Stomach (tissue), 9 donors: ENCODE measurements around the gene FLNC. TPM values are rescaled to one million over a fixed set of nuclear protein-coding genes. Genes with fewer than 3 reads are reported as not detected.
A peak's percentile ranks its signal among the peaks of the same experiment; 100 is the strongest.

Experiments
- DNase-seq, 2 donors: peaks; one replicate each; pipeline versions ENCODE4 v3.0.0 to v3.0.0-alpha.2; 2013 to 2019
- H3K27ac ChIP-seq, 5 donors: fragments of 200-600 bp in 4 of 5; sonication (generic) in 4 of 5; one replicate each; pipeline ENCODE4 v1.5.1; 2013 to 2019; ENCODE audit warnings: mild to moderate bottlenecking in 1 of 5, moderate library complexity in 1 of 5
- H3K27me3 ChIP-seq, 3 donors: fragments of 200-600 bp; sonication (generic); one replicate each; pipeline ENCODE4 v1.5.1; 2017 to 2019; ENCODE audit warnings: mixed run types in 1 of 3
- H3K36me3 ChIP-seq, 4 donors: fragments of 200-600 bp; sonication (generic); 1 replicate in 3 of 4; 2 replicates in 1 of 4; pipeline ENCODE4 v1.5.1; 2016 to 2019
- H3K4me1 ChIP-seq, 4 donors: fragments of 200-600 bp; sonication (generic); one replicate each; pipeline ENCODE4 v1.5.1; 2016 to 2019
- H3K4me3 ChIP-seq, 4 donors: fragments of 200-600 bp; sonication (generic) in 3 of 4; one replicate each; pipeline ENCODE4 v1.5.1; 2016 to 2019; ENCODE audit warnings: mild to moderate bottlenecking in 1 of 4
- H3K9me3 ChIP-seq, 4 donors: fragments of 200-600 bp; sonication (generic); one replicate each; pipeline ENCODE4 v1.5.1; 2016 to 2019
- CTCF ChIP-seq, 7 experiments: fragments of 450-650 bp in 4 of 7; fragments of 200-600 bp in 3 of 7; sonication (generic) in 3 of 7; IDR thresholded peaks; one replicate each; pipeline ENCODE4 v1.5.1; 2016 to 2019; ENCODE audit warnings: antibody characterized with exemption in 7 of 7, control low read depth in 2 of 7, mild to moderate bottlenecking in 1 of 7
- EP300 ChIP-seq: sonication (generic); formaldehyde crosslinking; IDR thresholded peaks from one replicate; pipeline ENCODE4 v1.6.1; 2017; ENCODE audit warnings: antibody characterized with exemption
- POLR2A ChIP-seq, 4 donors: fragments of 450-650 bp; IDR thresholded peaks; one replicate each; pipeline ENCODE4 v1.6.1; 2016; ENCODE audit warnings: antibody characterized with exemption in 4 of 4, control low read depth in 2 of 4, mild to moderate bottlenecking in 1 of 4, moderate library complexity in 1 of 4
- POLR2AphosphoS5 ChIP-seq, 3 donors: sonication (generic); formaldehyde crosslinking; IDR thresholded peaks; one replicate each; pipeline ENCODE4 v1.6.1; 2016; ENCODE audit warnings: antibody characterized with exemption in 3 of 3
- WGBS, 5 donors: extraction: QIAGEN DNeasy Blood & Tissue Kit in 3 of 5; methylation state at CpG; one replicate each; pipeline versions ENCODE4 v1.1.5 to v1.1.7; 2013 to 2018; 5-methylcytosine and 5-hydroxymethylcytosine counted together
- intact Hi-C: fragments of 100-400 bp; cut with DNase I; formaldehyde crosslinking; loops from one replicate; pipeline ENCODE4 v1.15.1; 2023; ENCODE audit warnings: low total_unique reads
- polyA plus RNA-seq, 3 donors: library from polyadenylated mRNA; stranded (reverse); fragments of 200-250 nt; gene quantifications; one replicate each; pipeline ENCODE4 v1.2.3, GENCODE V29; 2013
- total RNA-seq, 5 donors: library from RNA; depleted of rRNA; stranded (reverse); fragments of >200 nt; gene quantifications; one replicate each; pipeline versions ENCODE4 v1.1.0 to v1.2.3, GENCODE V29; 2014 to 2016
- donor health status: healthy with polysubstance abuse.
- donor health status: Bipolar disorder and iron deficiency.
- donor health status: healthy.

FLNC gene
- total and polyA plus RNA-seq, 8 donors = 1.9 to 184 (median 46.6) TPM

DNA sequence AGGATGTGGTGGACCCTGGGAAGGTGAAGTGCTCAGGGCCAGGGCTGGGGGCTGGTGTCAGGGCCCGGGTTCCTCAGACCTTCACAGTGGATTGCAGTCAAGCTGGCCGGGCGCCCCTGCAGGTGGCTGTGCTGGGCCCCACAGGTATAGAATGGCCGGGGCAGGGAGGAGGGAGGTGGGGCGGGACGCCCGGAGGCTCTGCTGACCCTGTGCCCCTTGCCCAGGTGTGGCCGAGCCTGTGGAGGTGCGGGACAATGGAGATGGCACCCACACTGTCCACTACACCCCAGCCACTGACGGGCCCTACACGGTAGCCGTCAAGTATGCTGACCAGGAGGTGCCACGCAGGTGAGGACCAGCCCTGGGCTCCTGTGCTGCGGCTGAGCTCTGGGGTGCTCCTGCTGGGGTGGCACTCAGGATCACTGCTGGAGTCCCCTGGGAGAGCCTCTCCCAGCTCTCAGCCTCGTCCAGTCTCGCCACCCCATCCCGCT is 17.6 kb downstream of the FLNC start:
- Histone ChIP-seq H3K36me3 (peaks cover 0 to 100% (median 78%) of the 10 kb centered on the region in 4 donors), H3K27me3 (no peaks in the 10 kb centered on the region), H3K4me3 (no peak overlapping the region), H3K4me1 (no peaks in the 10 kb centered on the region), H3K9me3 (no peaks in the 10 kb centered on the region), H3K27ac (no peak overlapping the region)
- TF ChIP-seq POLR2A (IDR thresholded peaks at IDR 0.05) (no peak), POLR2AphosphoS5 (IDR thresholded peaks at IDR 0.05) (no peak), CTCF (IDR thresholded peaks at IDR 0.05) (no peak), EP300 (no peak)
- 85 to 89% (median 87%) methylated on average over 9 to 17 of the region's 17 CpGs for WGBS, 5 donors
- intact Hi-C loops = no loop called here
- DNase-seq = no peak

- Histone ChIP-seq H3K9me3 (no peaks in the 10 kb centered on the region), H3K36me3 (peaks cover 0 to 100% (median 80%) of the 10 kb centered on the region in 4 donors), H3K4me3 (no peak overlapping the region), H3K27me3 (no peaks in the 10 kb centered on the region), H3K4me1 (no peaks in the 10 kb centered on the region), H3K27ac (no peak overlapping the region)
- TF ChIP-seq EP300 (no peak), CTCF (IDR thresholded peaks at IDR 0.05) (no peak), POLR2AphosphoS5 (IDR thresholded peaks at IDR 0.05) (peak in 1 of 3 donors; percentile 2)
- DNase-seq = no peak
- intact Hi-C loops = no loop called here
- 85 to 96% (median 92%) methylated on average over 19 to 31 of the region's 31 CpGs for WGBS, 5 donors
These were observed 18.3 kb downstream of the FLNC start for GRCh38 chr7:128848289-128849155.

DNA sequence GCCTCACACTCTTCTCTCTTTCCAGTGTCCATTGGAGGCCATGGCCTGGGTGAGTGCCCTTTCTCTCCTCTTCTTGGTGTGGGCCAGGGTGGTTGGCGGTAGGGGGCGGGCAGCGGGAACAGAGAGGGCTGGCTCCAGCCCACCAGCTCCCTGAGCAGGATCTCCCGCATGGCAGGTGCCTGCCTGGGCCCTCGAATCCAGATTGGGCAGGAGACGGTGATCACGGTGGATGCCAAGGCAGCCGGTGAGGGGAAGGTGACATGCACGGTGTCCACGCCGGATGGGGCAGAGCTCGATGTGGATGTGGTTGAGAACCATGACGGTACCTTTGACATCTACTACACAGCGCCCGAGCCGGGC is 18.9 kb downstream of the FLNC start:
- TF ChIP-seq POLR2AphosphoS5 (IDR thresholded peaks at IDR 0.05) = no peak
- no peak for TF ChIP-seq CTCF (IDR thresholded peaks at IDR 0.05)
- no peak for TF ChIP-seq POLR2A (IDR thresholded peaks at IDR 0.05)
- no peak for TF ChIP-seq EP300
- 91 to 97% (median 96%) methylated on average over 13 to 16 of the region's 16 CpGs for WGBS, 5 donors

GRCh38 chr7:128849804-128850490 is 19.7 kb downstream of the FLNC start:
- H3K36me3 ChIP-seq = peaks cover 0 to 100% (median 80%) of the 10 kb centered on the region in 4 donors
- H3K27ac ChIP-seq = no peak overlapping the region
- no peaks in the 10 kb centered on the region for H3K9me3 ChIP-seq
- TF ChIP-seq POLR2AphosphoS5 (IDR thresholded peaks at IDR 0.05) = no peak
- no peak for TF ChIP-seq EP300
- no peak for TF ChIP-seq CTCF (IDR thresholded peaks at IDR 0.05)
- TF ChIP-seq POLR2A (IDR thresholded peaks at IDR 0.05) = no peak
- 78 to 89% (median 85%) methylated on average over 16 to 18 of the region's 18 CpGs for WGBS, 5 donors
- no peaks in the 10 kb centered on the region for H3K4me1 ChIP-seq
- intact Hi-C loops = no loop called here
- H3K4me3 ChIP-seq = no peak overlapping the region
- DNase-seq = peak in 1 of 2 donors; percentile 53
- H3K27me3 ChIP-seq = no peaks in the 10 kb centered on the region

More for the DNA sequence above, 18.9 kb downstream of the FLNC start:
- no peak overlapping the region for H3K27ac ChIP-seq
- no peak for DNase-seq
- H3K27me3 ChIP-seq = no peaks in the 10 kb centered on the region
- no peaks in the 10 kb centered on the region for H3K9me3 ChIP-seq
- H3K4me1 ChIP-seq = no peaks in the 10 kb centered on the region
- peaks cover 0 to 100% (median 80%) of the 10 kb centered on the region in 4 donors for H3K36me3 ChIP-seq
- H3K4me3 ChIP-seq = no peak overlapping the region
- intact Hi-C loops = no loop called here
